ENCODE results near the gene ZNF528.

The ZNF528 gene

GRCh38 chr19:52442179-52442578 lies 44.5 kb downstream of the ZNF528 start:
- TF ChIP-seq EZH2phosphoT487 (conservative IDR thresholded peaks at IDR 0.05; ENCODE audit: low read length) (no peak), CTCF (IDR thresholded peaks at IDR 0.05; ENCODE audit: insufficient read depth, low read length, poor library complexity, severe bottlenecking) (no peak)

GRCh38 chr19:52444506-52444905 lies 46.9 kb downstream of the ZNF528 start:
- H3K9me3 ChIP-seq (ENCODE audit: insufficient read depth, low read length), result peaks cover 13% of the 10 kb centered on the region; the same call in 1 of the 2 replicates

More at GRCh38 chr19:52442179-52442578, 44.5 kb downstream of the ZNF528 start:
- H3K9me3 ChIP-seq (ENCODE audit: insufficient read depth, low read length), result peaks cover 13% of the 10 kb centered on the region; the same call in 1 of the 2 replicates
- H3K27me3 ChIP-seq (ENCODE audit: low read length), result no peaks in the 10 kb centered on the region
- H3K9me2 ChIP-seq (replicated peaks; ENCODE audit: insufficient read depth, low read length), result no peaks in the 10 kb centered on the region
- no peak overlapping the region for H3K4me2 ChIP-seq (ENCODE audit: low read depth, low read length, poor library complexity, severe bottlenecking)
- H4K20me1 ChIP-seq (ENCODE audit: low read depth, low read length), result no peaks in the 10 kb centered on the region
- no peak overlapping the region for H3K4me3 ChIP-seq (ENCODE audit: insufficient read depth, low read length, poor library complexity, severe bottlenecking)
- no peak overlapping the region for H3K27ac ChIP-seq (ENCODE audit: low read depth, low read length)
- no peaks in the 10 kb centered on the region for H3K79me2 ChIP-seq (ENCODE audit: insufficient read depth, low read length)
- H3F3A ChIP-seq (ENCODE audit: insufficient read depth), result no peaks in the 10 kb centered on the region
- no peak overlapping the region for H3K9ac ChIP-seq (ENCODE audit: low read length)
- no peak overlapping the region for H2AFZ ChIP-seq (ENCODE audit: low read depth, low read length, severe bottlenecking)
- H3K36me3 ChIP-seq (ENCODE audit: low read length), result no peaks in the 10 kb centered on the region

GRCh38 chr19:52451241-52451640 lies 53.6 kb downstream of the ZNF528 start:
- H3K9ac ChIP-seq (ENCODE audit: low read length), result no peak overlapping the region
- H3K4me3 ChIP-seq (ENCODE audit: insufficient read depth, low read length, poor library complexity, severe bottlenecking), result no peak overlapping the region
- H3K27ac ChIP-seq (ENCODE audit: low read depth, low read length), result no peak overlapping the region
- H3K36me3 ChIP-seq (ENCODE audit: low read length), result no peaks in the 10 kb centered on the region
- peaks cover 15% of the 10 kb centered on the region; the same call in 1 of the 2 replicates for H3K9me3 ChIP-seq (ENCODE audit: insufficient read depth, low read length)
- H3K9me2 ChIP-seq (replicated peaks; ENCODE audit: insufficient read depth, low read length), result no peaks in the 10 kb centered on the region
- no peak for TF ChIP-seq CTCF (IDR thresholded peaks at IDR 0.05; ENCODE audit: insufficient read depth, low read length, poor library complexity, severe bottlenecking)
- TF ChIP-seq EZH2phosphoT487 (conservative IDR thresholded peaks at IDR 0.05; ENCODE audit: low read length), result no peak
- no peaks in the 10 kb centered on the region for H4K20me1 ChIP-seq (ENCODE audit: low read depth, low read length)
- H2AFZ ChIP-seq (ENCODE audit: low read depth, low read length, severe bottlenecking), result no peak overlapping the region
- H3K4me2 ChIP-seq (ENCODE audit: low read depth, low read length, poor library complexity, severe bottlenecking), result no peak overlapping the region
- no peaks in the 10 kb centered on the region for H3F3A ChIP-seq (ENCODE audit: insufficient read depth)
- H3K27me3 ChIP-seq (ENCODE audit: low read length), result no peaks in the 10 kb centered on the region
- no peaks in the 10 kb centered on the region for H3K79me2 ChIP-seq (ENCODE audit: insufficient read depth, low read length)

More at GRCh38 chr19:52444506-52444905, 46.9 kb downstream of the ZNF528 start:
- Histone ChIP-seq H3K9ac (ENCODE audit: low read length) (no peak overlapping the region), H3K4me3 (ENCODE audit: insufficient read depth, low read length, poor library complexity, severe bottlenecking) (no peak overlapping the region), H3K9me2 (replicated peaks; ENCODE audit: insufficient read depth, low read length) (no peaks in the 10 kb centered on the region), H4K20me1 (ENCODE audit: low read depth, low read length) (no peaks in the 10 kb centered on the region), H2AFZ (ENCODE audit: low read depth, low read length, severe bottlenecking) (no peak overlapping the region), H3K27ac (ENCODE audit: low read depth, low read length) (no peak overlapping the region), H3F3A (ENCODE audit: insufficient read depth) (no peaks in the 10 kb centered on the region), H3K27me3 (ENCODE audit: low read length) (no peaks in the 10 kb centered on the region), H3K79me2 (ENCODE audit: insufficient read depth, low read length) (no peaks in the 10 kb centered on the region), H3K36me3 (ENCODE audit: low read length) (no peaks in the 10 kb centered on the region), H3K4me2 (ENCODE audit: low read depth, low read length, poor library complexity, severe bottlenecking) (no peak overlapping the region)
- TF ChIP-seq CTCF (IDR thresholded peaks at IDR 0.05; ENCODE audit: insufficient read depth, low read length, poor library complexity, severe bottlenecking), result no peak
- no peak for TF ChIP-seq EZH2phosphoT487 (conservative IDR thresholded peaks at IDR 0.05; ENCODE audit: low read length)
